ENCODE data around the gene EID2.

EID2 gene

DNA sequence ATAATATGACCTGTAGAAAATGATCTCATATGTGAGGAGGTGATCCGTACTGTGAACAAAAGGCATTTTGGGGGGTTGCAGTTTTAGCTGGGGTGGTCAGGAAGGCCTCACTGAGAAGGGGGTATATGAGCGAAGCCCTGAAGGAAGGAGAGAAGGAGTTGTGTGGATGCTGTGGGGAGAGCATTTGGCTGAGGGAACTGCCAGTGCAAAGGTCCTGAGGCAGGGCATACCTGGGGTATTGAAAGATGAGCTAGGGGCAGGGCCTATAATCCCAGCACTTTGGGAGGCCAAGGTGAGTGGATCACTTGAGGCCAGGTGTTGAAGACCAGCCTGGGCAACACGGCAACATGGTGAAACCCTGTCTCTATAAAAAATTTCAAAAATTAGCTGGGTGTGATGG, 22.5 kb downstream of the EID2 start:
- TF ChIP-seq EP300 (IDR thresholded peaks at IDR 0.05; ENCODE audit: borderline replicate concordance) (no peak), EGR1 (IDR thresholded peaks at IDR 0.05) (no peak), TCF12 (IDR thresholded peaks at IDR 0.05; ENCODE audit: low read depth) (no peak), YY1 (IDR thresholded peaks at IDR 0.05; ENCODE audit: low read depth) (no peak)
- TF ChIP-seq, protein P1, sequence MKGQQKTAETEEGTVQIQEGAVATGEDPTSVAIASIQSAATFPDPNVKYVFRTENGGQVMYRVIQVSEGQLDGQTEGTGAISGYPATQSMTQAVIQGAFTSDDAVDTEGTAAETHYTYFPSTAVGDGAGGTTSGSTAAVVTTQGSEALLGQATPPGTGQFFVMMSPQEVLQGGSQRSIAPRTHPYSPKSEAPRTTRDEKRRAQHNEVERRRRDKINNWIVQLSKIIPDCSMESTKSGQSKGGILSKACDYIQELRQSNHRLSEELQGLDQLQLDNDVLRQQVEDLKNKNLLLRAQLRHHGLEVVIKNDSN (IDR thresholded peaks at IDR 0.05): no peak

DNA sequence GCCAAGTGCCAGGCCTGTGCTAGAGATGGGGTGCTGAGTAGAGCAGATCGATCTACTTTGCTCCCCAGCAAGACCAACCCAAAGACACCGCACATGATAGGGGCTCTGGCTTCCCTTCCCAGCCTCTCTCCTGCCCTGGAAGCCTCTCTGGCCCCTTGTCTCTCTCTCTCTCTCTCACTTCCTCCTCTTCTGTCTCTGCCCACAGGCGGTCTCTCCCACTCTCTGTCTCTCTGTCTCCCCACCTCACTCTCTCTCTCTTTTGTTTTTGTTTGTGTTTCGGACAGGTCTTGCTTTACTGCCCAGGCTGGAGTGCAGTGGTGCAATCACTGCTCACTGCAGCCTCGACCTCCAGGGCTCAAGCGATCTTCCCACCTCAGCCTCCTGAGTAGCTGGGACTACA, 23.7 kb downstream of the EID2 start:
- TF ChIP-seq RAD21 (IDR thresholded peaks at IDR 0.05; ENCODE audit: low read depth): no peak
- TF ChIP-seq EP300 (IDR thresholded peaks at IDR 0.05; ENCODE audit: borderline replicate concordance): no peak
- no peak for TF ChIP-seq TEAD4 (IDR thresholded peaks at IDR 0.05)

DNA sequence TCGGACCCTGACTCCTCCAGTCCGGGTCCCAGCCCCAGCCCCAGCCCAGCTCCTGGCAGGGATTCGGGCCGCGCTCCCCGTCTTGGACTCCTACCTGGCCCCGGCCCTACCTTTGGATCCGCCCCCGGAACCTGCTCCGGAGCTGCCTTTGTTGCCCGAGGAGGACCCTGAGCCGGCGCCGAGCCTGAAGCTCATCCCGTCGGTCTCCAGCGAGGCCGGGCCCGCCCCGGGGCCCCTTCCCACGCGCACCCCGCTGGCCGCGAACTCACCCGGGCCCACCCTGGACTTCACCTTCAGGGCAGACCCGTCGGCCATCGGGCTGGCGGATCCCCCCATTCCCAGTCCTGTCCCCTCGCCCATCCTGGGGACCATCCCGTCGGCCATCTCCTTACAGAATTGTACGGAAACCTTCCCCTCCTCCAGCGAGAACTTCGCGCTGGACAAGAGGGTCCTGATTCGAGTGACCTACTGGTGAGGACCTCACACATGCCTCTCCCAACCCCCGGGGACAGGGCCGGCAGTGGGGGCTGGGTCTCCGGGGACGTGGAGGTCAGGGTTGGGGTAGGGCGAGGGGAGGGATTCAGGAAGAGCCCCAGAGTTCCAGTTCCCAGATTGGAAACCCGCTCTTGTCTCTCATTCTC, 24.3 kb downstream of the EID2 start:
- no peak for TF ChIP-seq EGR1 (IDR thresholded peaks at IDR 0.05)
- no peak for TF ChIP-seq YY1 (IDR thresholded peaks at IDR 0.05; ENCODE audit: low read depth)
- TF ChIP-seq ZBTB7A (IDR thresholded peaks at IDR 0.05; ENCODE audit: low read depth): 0 out of 2 replicates have a peak, but pooled peaks have one; percentile 29
- no peak for TF ChIP-seq EP300 (IDR thresholded peaks at IDR 0.05; ENCODE audit: borderline replicate concordance)
- TF ChIP-seq CEBPB (IDR thresholded peaks at IDR 0.05): no peak

DNA sequence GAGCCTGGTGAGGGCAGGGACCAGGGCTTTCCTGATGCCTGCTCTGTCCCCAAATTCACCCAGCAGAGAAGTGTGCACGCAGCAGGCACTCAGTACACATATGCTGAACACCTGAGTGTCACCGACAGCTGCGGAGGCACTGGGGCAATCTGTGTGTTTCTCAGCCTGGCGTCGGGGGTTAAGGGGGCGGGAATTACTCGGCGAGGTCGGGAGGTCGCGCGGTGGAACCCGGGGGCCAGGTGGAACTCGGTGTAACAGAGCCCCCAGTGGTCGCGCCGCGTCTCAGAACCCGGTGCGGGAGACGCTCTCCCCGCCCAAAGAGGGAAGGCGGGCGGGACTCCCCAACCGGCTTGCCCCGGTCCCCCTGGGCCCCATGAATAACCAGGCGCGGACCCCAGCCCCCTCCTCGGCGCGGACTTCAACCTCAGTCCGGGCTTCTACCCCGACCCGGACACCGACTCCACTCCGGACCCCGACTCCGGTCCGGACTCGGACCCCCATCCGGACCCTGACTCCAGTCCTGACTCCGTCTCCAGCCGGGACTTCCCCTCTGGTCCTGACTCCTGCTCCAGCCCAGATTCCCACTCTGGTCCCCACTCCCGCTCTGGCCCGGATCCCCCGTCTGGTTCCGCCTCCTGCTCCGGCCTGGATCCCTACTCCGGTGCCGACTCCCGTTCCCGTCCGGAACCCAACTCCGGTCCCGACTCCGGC, 25.0 kb downstream of the EID2 start, which contains the start of gene SELENOV:
Gene SELENOV (plus strand): TSS at position 300 of the 711 bp plus-strand sequence. CDS start 74 bp downstream, at position 374.
- TF ChIP-seq RAD21 (IDR thresholded peaks at IDR 0.05; ENCODE audit: low read depth) (no peak), NFIC (IDR thresholded peaks at IDR 0.05) (no peak), ZBTB7A (IDR thresholded peaks at IDR 0.05; ENCODE audit: low read depth) (no peak), TCF12 (IDR thresholded peaks at IDR 0.05; ENCODE audit: low read depth) (no peak), TEAD4 (IDR thresholded peaks at IDR 0.05) (no peak), TAF1 (IDR thresholded peaks at IDR 0.05; ENCODE audit: low read depth) (no peak), CEBPB (IDR thresholded peaks at IDR 0.05) (no peak), CREB1 (IDR thresholded peaks at IDR 0.05; ENCODE audit: low read depth) (no peak), FOXM1 (IDR thresholded peaks at IDR 0.05; ENCODE audit: borderline replicate concordance, low read depth) (no peak), YY1 (IDR thresholded peaks at IDR 0.05; ENCODE audit: low read depth) (no peak), EP300 (IDR thresholded peaks at IDR 0.05; ENCODE audit: borderline replicate concordance) (no peak), EGR1 (IDR thresholded peaks at IDR 0.05) (no peak)
- TF ChIP-seq, protein P2, sequence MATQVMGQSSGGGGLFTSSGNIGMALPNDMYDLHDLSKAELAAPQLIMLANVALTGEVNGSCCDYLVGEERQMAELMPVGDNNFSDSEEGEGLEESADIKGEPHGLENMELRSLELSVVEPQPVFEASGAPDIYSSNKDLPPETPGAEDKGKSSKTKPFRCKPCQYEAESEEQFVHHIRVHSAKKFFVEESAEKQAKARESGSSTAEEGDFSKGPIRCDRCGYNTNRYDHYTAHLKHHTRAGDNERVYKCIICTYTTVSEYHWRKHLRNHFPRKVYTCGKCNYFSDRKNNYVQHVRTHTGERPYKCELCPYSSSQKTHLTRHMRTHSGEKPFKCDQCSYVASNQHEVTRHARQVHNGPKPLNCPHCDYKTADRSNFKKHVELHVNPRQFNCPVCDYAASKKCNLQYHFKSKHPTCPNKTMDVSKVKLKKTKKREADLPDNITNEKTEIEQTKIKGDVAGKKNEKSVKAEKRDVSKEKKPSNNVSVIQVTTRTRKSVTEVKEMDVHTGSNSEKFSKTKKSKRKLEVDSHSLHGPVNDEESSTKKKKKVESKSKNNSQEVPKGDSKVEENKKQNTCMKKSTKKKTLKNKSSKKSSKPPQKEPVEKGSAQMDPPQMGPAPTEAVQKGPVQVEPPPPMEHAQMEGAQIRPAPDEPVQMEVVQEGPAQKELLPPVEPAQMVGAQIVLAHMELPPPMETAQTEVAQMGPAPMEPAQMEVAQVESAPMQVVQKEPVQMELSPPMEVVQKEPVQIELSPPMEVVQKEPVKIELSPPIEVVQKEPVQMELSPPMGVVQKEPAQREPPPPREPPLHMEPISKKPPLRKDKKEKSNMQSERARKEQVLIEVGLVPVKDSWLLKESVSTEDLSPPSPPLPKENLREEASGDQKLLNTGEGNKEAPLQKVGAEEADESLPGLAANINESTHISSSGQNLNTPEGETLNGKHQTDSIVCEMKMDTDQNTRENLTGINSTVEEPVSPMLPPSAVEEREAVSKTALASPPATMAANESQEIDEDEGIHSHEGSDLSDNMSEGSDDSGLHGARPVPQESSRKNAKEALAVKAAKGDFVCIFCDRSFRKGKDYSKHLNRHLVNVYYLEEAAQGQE (IDR thresholded peaks at IDR 0.05; ENCODE audit: low read depth): no peak
- TF ChIP-seq, protein P3, sequence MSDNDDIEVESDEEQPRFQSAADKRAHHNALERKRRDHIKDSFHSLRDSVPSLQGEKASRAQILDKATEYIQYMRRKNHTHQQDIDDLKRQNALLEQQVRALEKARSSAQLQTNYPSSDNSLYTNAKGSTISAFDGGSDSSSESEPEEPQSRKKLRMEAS (IDR thresholded peaks at IDR 0.05): no peak
- TF ChIP-seq, protein P1 (IDR thresholded peaks at IDR 0.05): no peak

DNA sequence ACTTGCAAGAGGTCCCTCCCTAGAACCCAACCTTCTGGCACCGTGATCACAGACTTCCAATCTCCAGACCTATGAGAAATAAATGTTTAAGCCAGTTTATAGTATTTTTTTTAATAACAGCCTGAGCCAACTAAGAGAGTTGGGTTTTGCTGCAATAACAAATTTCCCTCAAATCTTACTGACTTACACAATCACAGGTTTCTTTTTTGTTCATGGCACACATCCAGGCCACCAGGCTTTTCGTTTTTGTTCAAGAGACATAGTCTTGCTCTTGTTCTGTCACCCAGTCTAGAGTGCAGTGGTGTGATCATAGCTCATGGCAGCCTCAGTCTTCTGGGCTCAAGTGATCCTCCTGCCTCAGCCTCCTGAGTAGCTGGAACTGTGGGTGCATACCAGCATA, 27.0 kb downstream of the EID2 start:
- TF ChIP-seq CREB1 (IDR thresholded peaks at IDR 0.05; ENCODE audit: low read depth) (no peak), TEAD4 (IDR thresholded peaks at IDR 0.05) (no peak), RAD21 (IDR thresholded peaks at IDR 0.05; ENCODE audit: low read depth) (no peak), TCF12 (IDR thresholded peaks at IDR 0.05; ENCODE audit: low read depth) (no peak), EGR1 (IDR thresholded peaks at IDR 0.05) (no peak), ZBTB7A (IDR thresholded peaks at IDR 0.05; ENCODE audit: low read depth) (no peak), YY1 (IDR thresholded peaks at IDR 0.05; ENCODE audit: low read depth) (no peak), NFIC (IDR thresholded peaks at IDR 0.05) (no peak), CEBPB (IDR thresholded peaks at IDR 0.05) (no peak), TAF1 (IDR thresholded peaks at IDR 0.05; ENCODE audit: low read depth) (no peak), FOXM1 (IDR thresholded peaks at IDR 0.05; ENCODE audit: borderline replicate concordance, low read depth) (no peak), EP300 (IDR thresholded peaks at IDR 0.05; ENCODE audit: borderline replicate concordance) (no peak)
- TF ChIP-seq, protein P2 (IDR thresholded peaks at IDR 0.05; ENCODE audit: low read depth): no peak
- TF ChIP-seq, protein P3 (IDR thresholded peaks at IDR 0.05): no peak
- TF ChIP-seq, protein P1 (IDR thresholded peaks at IDR 0.05): no peak
